H1 (cell line): ENCODE data around the gene RNF144A. TPM values are rescaled to one million over a fixed set of nuclear protein-coding genes. Genes with fewer than 3 reads are reported as not detected.

Experiments
- CTCF ChIA-PET: fragments of 300-600 bp; sonication (Branson Sonifier 250); formaldehyde crosslinking; loops from one replicate; lab custom pipeline; 2021; ENCODE audit not compliant: partially characterized antibody; lab: Charles Lee
- POLR2A ChIA-PET: fragments of 300-600 bp; sonication (Branson Sonifier 250); formaldehyde crosslinking; loops from one replicate; lab custom pipeline; 2021; ENCODE audit warnings: inconsistent platforms; ENCODE audit not compliant: partially characterized antibody; lab: Charles Lee
- DNase-seq, 2 experiments: peaks; one replicate each; pipeline versions ENCODE4 v3.0.0 to v3.0.0-alpha.2; 2010 to 2022; ENCODE audit warnings: low spot score in 2 of 2, low read depth in 1 of 2, mixed read lengths in 1 of 2
- FAIRE-seq: peaks from 2 replicates; lab custom pipeline; 2011; peaks lifted over from hg19 to GRCh38; lab: Jason Lieb, UNC
- H2AFZ ChIP-seq: 2 replicates; pipeline ENCODE4 v1.8.1; 2012; ENCODE audit warnings: low read length, inconsistent platforms
- H2AK5ac ChIP-seq: 2 replicates; pipeline ENCODE4 v1.6.1; 2013; ENCODE audit warnings: low read depth, low read length
- H2BK120ac ChIP-seq: replicated peaks from 2 replicates; pipeline ENCODE3; 2013; ENCODE audit warnings: low read depth, low read length, inconsistent platforms
- H2BK12ac ChIP-seq: 2 replicates; pipeline ENCODE4 v1.6.1; 2013; ENCODE audit warnings: low read depth, low read length
- H2BK15ac ChIP-seq: 2 replicates; pipeline ENCODE4 v1.6.1; 2013; ENCODE audit warnings: low read length
- H2BK20ac ChIP-seq: 2 replicates; pipeline ENCODE4 v1.6.1; 2013; ENCODE audit warnings: low read length
- H2BK5ac ChIP-seq: 2 replicates; pipeline ENCODE4 v1.6.1; 2013; ENCODE audit warnings: low read depth, low read length
- H3K14ac ChIP-seq: 2 replicates; pipeline ENCODE4 v1.6.1; 2013; ENCODE audit warnings: inconsistent platforms; ENCODE audit not compliant: insufficient read length
- H3K18ac ChIP-seq: 2 replicates; pipeline ENCODE4 v1.6.1; 2013; ENCODE audit warnings: low read length; ENCODE audit errors: extremely low read depth
- H3K23ac ChIP-seq: 2 replicates; pipeline ENCODE4 v1.6.1; 2013; ENCODE audit warnings: inconsistent platforms; ENCODE audit not compliant: insufficient read length
- H3K23me2 ChIP-seq: 2 replicates; pipeline ENCODE4 v1.6.1; 2013; ENCODE audit warnings: low read depth, low read length
- H3K27ac ChIP-seq: 2 replicates; pipeline ENCODE4 v1.6.1; 2011; ENCODE audit warnings: low read depth, low read length, inconsistent platforms
- H3K27me3 ChIP-seq, 4 experiments: replicated peaks in 1 of 4; 1 replicate in 1 of 4; 2 replicates in 3 of 4; pipeline versions ENCODE4 v1.6.1 to v1.8.1; 2011 to 2013; ENCODE audit warnings: low read length in 3 of 4, mild to moderate bottlenecking in 3 of 4, inconsistent platforms in 2 of 4, mixed read lengths in 2 of 4, moderate library complexity in 1 of 4; ENCODE audit not compliant: control insufficient read depth in 3 of 4, insufficient read depth in 3 of 4; ENCODE audit errors: extremely low read depth in 1 of 4
- H3K36me3 ChIP-seq, 4 experiments: 2 replicates each; pipeline versions ENCODE4 v1.6.1 to v1.8.1; 2011 to 2013; ENCODE audit warnings: mild to moderate bottlenecking in 4 of 4, low read length in 3 of 4, moderate library complexity in 2 of 4, control low read depth in 1 of 4, inconsistent platforms in 1 of 4; ENCODE audit not compliant: insufficient read depth in 4 of 4, control insufficient read depth in 2 of 4
- H3K4ac ChIP-seq: replicated peaks from 2 replicates; pipeline ENCODE3; 2013; ENCODE audit warnings: low read length, low read depth, mixed read lengths, inconsistent platforms; ENCODE audit not compliant: insufficient read length
- H3K4me1 ChIP-seq, 4 experiments: replicated peaks in 1 of 4; 1 replicate in 1 of 4; 2 replicates in 3 of 4; pipeline versions ENCODE4 v1.6.1 to v1.8.1; 2011 to 2013; ENCODE audit warnings: low read length in 3 of 4, inconsistent platforms in 2 of 4, mixed read lengths in 1 of 4; ENCODE audit not compliant: insufficient read depth in 4 of 4, control insufficient read depth in 3 of 4
- H3K4me2 ChIP-seq, 2 experiments: 2 replicates each; pipeline versions ENCODE4 v1.6.1 to v1.8.1; 2011 to 2013; ENCODE audit warnings: low read depth in 2 of 2, low read length in 2 of 2, control low read depth in 1 of 2, inconsistent platforms in 1 of 2, mild to moderate bottlenecking in 1 of 2; ENCODE audit not compliant: insufficient read depth in 1 of 2
- H3K4me3 ChIP-seq, 4 experiments: fragments of 200-600, 300-600 bp in 1 of 4; sonication (generic), shearing (Covaris generic), sonication (Bioruptor Twin) in 1 of 4; 2 replicates each; pipeline versions ENCODE4 v1.5.1 to v1.8.1; 2011 to 2016; ENCODE audit warnings: low read length in 4 of 4, low read depth in 3 of 4, control low read depth in 2 of 4, inconsistent platforms in 2 of 4, mild to moderate bottlenecking in 2 of 4, mixed read lengths in 1 of 4, moderate library complexity in 1 of 4; ENCODE audit not compliant: insufficient read depth in 2 of 4; ENCODE audit errors: extremely low read depth in 1 of 4
- H3K56ac ChIP-seq: replicated peaks from 2 replicates; pipeline ENCODE3; 2013; ENCODE audit warnings: low read depth, mild to moderate bottlenecking, mixed read lengths, low read length, inconsistent platforms; ENCODE audit not compliant: insufficient read length
- H3K79me1 ChIP-seq: 2 replicates; pipeline ENCODE4 v1.6.1; 2013; ENCODE audit warnings: low read depth, low read length, control low read depth
- H3K79me2 ChIP-seq, 2 experiments: 2 replicates each; pipeline versions ENCODE4 v1.6.1 to v1.8.1; 2012 to 2013; ENCODE audit warnings: low read length in 2 of 2, mild to moderate bottlenecking in 2 of 2, inconsistent platforms in 1 of 2; ENCODE audit not compliant: insufficient read depth in 2 of 2, control insufficient read depth in 1 of 2
- H3K9ac ChIP-seq, 4 experiments: replicated peaks in 1 of 4; 1 replicate in 1 of 4; 2 replicates in 3 of 4; pipeline versions ENCODE4 v1.6.1 to v1.8.1; 2011 to 2013; ENCODE audit warnings: low read depth in 3 of 4, low read length in 3 of 4, control low read depth in 2 of 4, mild to moderate bottlenecking in 2 of 4, moderate library complexity in 2 of 4, inconsistent platforms in 1 of 4; ENCODE audit errors: extremely low read depth in 1 of 4
- H3K9me3 ChIP-seq, 2 experiments: 2 replicates each; pipeline versions ENCODE4 v1.6.1 to v1.8.1; 2012 to 2013; ENCODE audit warnings: mild to moderate bottlenecking in 2 of 2, moderate library complexity in 2 of 2, control low read depth in 1 of 2, inconsistent platforms in 1 of 2, low read depth in 1 of 2, low read length in 1 of 2, mixed read lengths in 1 of 2; ENCODE audit not compliant: insufficient read depth in 2 of 2
- H4K20me1 ChIP-seq, 2 experiments: replicated peaks in 1 of 2; 2 replicates each; pipeline versions ENCODE3 to v1.8.1; 2011 to 2013; ENCODE audit warnings: inconsistent platforms in 2 of 2, low read length in 2 of 2, mild to moderate bottlenecking in 1 of 2; ENCODE audit not compliant: insufficient read depth in 2 of 2, control insufficient read depth in 1 of 2
- H4K5ac ChIP-seq: 2 replicates; pipeline ENCODE4 v1.6.1; 2013; ENCODE audit warnings: low read length, low read depth, mixed read lengths, inconsistent platforms; ENCODE audit not compliant: insufficient read length
- H4K8ac ChIP-seq: 2 replicates; pipeline ENCODE4 v1.8.0; 2013; ENCODE audit warnings: mild to moderate bottlenecking, moderate library complexity, low read length, inconsistent platforms; ENCODE audit not compliant: insufficient read depth; ENCODE audit errors: extremely low read depth
- H4K91ac ChIP-seq: replicated peaks from 2 replicates; pipeline ENCODE3; 2013; ENCODE audit warnings: low read length, mixed read lengths, inconsistent platforms; ENCODE audit not compliant: insufficient read length
- ATF2 ChIP-seq: IDR thresholded peaks from 2 replicates; pipeline ENCODE4 v1.6.1; 2012; ENCODE audit warnings: low read length, inconsistent platforms
- HDAC6 ChIP-seq: IDR thresholded peaks from one replicate; pipeline ENCODE4 v1.7.1; 2012; ENCODE audit warnings: low read depth, mild to moderate bottlenecking, inconsistent platforms, low read length, moderate library complexity
- ZNF274 ChIP-seq: IDR thresholded peaks from 2 replicates; pipeline ENCODE4 v1.7.0; 2012; ENCODE audit warnings: low read length, borderline replicate concordance; ENCODE audit errors: extremely low read depth
- WGBS, 2 experiments: shearing (Covaris generic) in 1 of 2; methylation state at CpG; one replicate each; pipeline versions ENCODE4 v1.1.6 to v1.1.7; 2013 to 2015; ENCODE audit warnings: low lambda C conversion rate in 2 of 2, mixed read lengths in 2 of 2, inconsistent platforms in 1 of 2, low coverage in 1 of 2, missing lambda C conversion rate in 1 of 2; ENCODE audit not compliant: insufficient replicate concordance in 2 of 2, insufficient coverage in 1 of 2, insufficient read length in 1 of 2; ENCODE audit errors: extremely low coverage in 1 of 2, missing lambda C conversion rate in 1 of 2; 5-methylcytosine and 5-hydroxymethylcytosine counted together
- polyA plus RNA-seq, 7 experiments: library from polyadenylated mRNA; depleted of rRNA in 3 of 7; stranded (reverse) in 5 of 7; unstranded in 2 of 7; fragments of >200 nt in 5 of 7; fragments of 200-250 nt in 2 of 7; gene quantifications; 1 replicate in 5 of 7; 2 replicates in 1 of 7; 4 replicates in 1 of 7; pipeline versions ENCODE4 v1.2.1 to v1.2.3, GENCODE V29; 2011 to 2013; ENCODE audit warnings: missing spikeins in 2 of 7, mixed read lengths in 2 of 7
- total RNA-seq: library from RNA; stranded (reverse); fragmentation: NEBNext Ultra II Directional; extraction: Animal tissue kit (Norgen Biotek cat#: 25700); gene quantifications from 2 replicates; pipeline ENCODE4 v1.2.1, GENCODE V29; 2021

RNF144A gene
- total and polyA plus RNA-seq, 2 of the 8 experiments (the other 6 are each of a cell fraction or from before 2014, with no cell fraction given): 14.0 to 15.0 TPM

DNA sequence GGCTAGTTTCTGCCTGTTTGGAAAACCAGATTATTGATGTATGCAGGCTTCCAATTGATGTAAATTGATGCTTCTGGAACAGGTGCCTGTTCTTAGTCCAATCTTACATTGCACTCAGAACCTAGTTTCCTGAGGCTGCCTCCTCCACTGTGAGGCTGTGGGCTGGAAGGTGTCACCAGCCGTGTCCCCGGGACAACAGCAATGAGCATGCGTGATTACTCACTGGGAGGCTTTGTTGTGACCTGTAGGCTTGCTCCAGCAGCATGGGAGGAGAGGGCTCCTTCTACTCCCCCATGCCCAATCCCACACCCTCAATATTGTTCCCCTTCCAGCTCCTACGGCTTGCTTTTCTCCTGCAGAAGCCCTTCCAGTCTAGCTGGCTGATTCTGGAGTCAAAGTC is 28.5 kb upstream of the RNF144A start:
- Histone ChIP-seq H3K4me1 (no peaks in the 10 kb centered on the region; a peak in 1 of 7 replicates), H4K91ac (no peak overlapping the region), H3K9me3 (no peaks in the 10 kb centered on the region), H4K5ac (no peak overlapping the region), H2AK5ac (no peak overlapping the region), H3K79me1 (no peaks in the 10 kb centered on the region), H3K4ac (no peak overlapping the region), H3K27ac (no peak overlapping the region), H2BK5ac (no peak overlapping the region), H2BK12ac (no peak overlapping the region), H3K79me2 (no peaks in the 10 kb centered on the region), H3K18ac (no peak overlapping the region), H3K9ac (no peak overlapping the region), H4K20me1 (no peaks in the 10 kb centered on the region), H3K56ac (no peak overlapping the region), H3K23ac (no peak overlapping the region), H3K36me3 (no peaks in the 10 kb centered on the region), H3K23me2 (no peaks in the 10 kb centered on the region), H2BK120ac (no peak overlapping the region), H2BK15ac (no peak overlapping the region), H3K27me3 (no peaks in the 10 kb centered on the region), H3K4me2 (no peak overlapping the region), H3K4me3 (no peak overlapping the region), H2AFZ (no peak overlapping the region), H4K8ac (no peak overlapping the region), H3K14ac (no peak overlapping the region), H2BK20ac (no peak overlapping the region)
- POLR2A ChIA-PET: no interaction called here
- CTCF ChIA-PET: interaction anchor here (0.7 to 2.3 kb wide), 4 partner anchors 8 to 156 kb away, joined by 3 to 23 read pairs (median 5); no protein-coding TSS in a partner anchor
- WGBS, 2 experiments: 89% methylated on average over 4 of the region's 4 CpGs; no CpG with 5 or more reads in 1 of the 2 experiments
- FAIRE-seq (no peak), DNase-seq (no peak)
- TF ChIP-seq ATF2 (no peak), HDAC6 (no peak), ZNF274 (no peak)
